ENCODE results near the gene MRPL24. TPM values are rescaled to one million over a fixed set of nuclear protein-coding genes. Genes with fewer than 3 reads are reported as not detected.

The MRPL24 gene
- total and polyA plus RNA-seq, 2 of the 13 experiments (the other 11 are each of a cell fraction or from before 2014, with no cell fraction given): 38.1 to 42.9 TPM

DNA sequence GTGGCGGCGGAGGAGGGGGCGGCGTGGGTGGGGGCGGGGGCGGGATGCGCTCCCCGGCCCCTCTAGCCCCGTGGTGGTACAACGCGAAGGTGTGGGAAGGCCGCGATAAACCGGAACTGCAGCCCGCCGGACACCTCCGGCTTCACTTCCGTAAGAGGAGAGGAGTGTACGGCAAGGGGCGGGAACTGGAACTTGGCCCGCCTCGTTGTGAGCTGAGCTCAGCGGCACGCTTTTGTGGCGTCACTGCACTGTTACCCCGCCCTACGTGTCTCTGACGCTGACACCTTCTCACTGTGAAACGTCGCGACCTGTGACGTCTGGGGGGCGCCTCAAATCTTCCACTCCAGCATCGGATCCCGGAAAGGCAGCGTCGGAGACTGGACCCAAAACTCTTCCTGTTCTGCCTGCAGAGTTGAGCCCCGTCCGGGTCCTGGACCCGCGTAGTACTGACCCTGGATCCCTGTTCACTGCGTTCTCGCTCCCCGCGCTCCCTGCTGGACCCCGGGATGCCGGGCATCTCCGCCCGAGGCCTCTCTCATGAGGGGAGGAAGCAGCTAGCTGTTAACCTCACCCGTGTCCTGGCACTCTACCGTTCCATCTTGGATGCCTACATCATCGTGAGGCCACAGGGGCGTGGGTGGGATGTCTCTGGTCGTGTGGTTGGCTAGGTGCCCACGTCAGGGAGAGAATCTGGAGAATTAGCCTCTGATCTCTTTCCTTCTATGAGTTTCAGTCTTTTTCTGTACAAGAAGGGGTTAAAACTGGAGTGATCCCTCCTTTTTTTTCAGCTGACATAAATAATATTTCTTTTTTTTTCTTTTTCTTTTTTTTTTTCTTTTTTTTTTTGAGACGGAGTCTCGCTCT is 12.1 kb downstream of the MRPL24 start, which contains the start of gene ISG20L2 (continued):
- TF ChIP-seq, protein P1, sequence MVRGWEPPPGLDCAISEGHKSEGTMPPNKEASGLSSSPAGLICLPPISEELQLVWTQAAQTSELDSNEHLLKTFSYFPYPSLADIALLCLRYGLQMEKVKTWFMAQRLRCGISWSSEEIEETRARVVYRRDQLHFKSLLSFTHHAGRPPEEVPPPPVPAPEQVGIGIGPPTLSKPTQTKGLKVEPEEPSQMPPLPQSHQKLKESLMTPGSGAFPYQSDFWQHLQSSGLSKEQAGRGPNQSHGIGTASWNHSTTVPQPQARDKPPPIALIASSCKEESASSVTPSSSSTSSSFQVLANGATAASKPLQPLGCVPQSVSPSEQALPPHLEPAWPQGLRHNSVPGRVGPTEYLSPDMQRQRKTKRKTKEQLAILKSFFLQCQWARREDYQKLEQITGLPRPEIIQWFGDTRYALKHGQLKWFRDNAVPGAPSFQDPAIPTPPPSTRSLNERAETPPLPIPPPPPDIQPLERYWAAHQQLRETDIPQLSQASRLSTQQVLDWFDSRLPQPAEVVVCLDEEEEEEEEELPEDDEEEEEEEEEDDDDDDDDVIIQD (CRISPR knock-in tag; IDR thresholded peaks at IDR 0.05; ENCODE audit: low read depth): no peak
- TF ChIP-seq, protein P2, sequence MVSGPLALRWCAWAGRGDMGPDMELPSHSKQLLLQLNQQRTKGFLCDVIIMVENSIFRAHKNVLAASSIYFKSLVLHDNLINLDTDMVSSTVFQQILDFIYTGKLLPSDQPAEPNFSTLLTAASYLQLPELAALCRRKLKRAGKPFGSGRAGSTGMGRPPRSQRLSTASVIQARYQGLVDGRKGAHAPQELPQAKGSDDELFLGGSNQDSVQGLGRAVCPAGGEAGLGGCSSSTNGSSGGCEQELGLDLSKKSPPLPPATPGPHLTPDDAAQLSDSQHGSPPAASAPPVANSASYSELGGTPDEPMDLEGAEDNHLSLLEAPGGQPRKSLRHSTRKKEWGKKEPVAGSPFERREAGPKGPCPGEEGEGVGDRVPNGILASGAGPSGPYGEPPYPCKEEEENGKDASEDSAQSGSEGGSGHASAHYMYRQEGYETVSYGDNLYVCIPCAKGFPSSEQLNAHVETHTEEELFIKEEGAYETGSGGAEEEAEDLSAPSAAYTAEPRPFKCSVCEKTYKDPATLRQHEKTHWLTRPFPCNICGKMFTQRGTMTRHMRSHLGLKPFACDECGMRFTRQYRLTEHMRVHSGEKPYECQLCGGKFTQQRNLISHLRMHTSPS (CRISPR knock-in tag; IDR thresholded peaks at IDR 0.05; ENCODE audit: low read depth): no peak
- TF ChIP-seq, protein P3, sequence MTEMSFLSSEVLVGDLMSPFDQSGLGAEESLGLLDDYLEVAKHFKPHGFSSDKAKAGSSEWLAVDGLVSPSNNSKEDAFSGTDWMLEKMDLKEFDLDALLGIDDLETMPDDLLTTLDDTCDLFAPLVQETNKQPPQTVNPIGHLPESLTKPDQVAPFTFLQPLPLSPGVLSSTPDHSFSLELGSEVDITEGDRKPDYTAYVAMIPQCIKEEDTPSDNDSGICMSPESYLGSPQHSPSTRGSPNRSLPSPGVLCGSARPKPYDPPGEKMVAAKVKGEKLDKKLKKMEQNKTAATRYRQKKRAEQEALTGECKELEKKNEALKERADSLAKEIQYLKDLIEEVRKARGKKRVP (CRISPR knock-in tag; IDR thresholded peaks at IDR 0.05): no peak
- TF ChIP-seq TAF15 (IDR thresholded peaks at IDR 0.05; ENCODE audit: low read depth, low read length, poor library complexity, severe bottlenecking) (no peak), ZNF138 (CRISPR knock-in tag; IDR thresholded peaks at IDR 0.05; ENCODE audit: low read depth) (no peak), NPAS2 (CRISPR knock-in tag; IDR thresholded peaks at IDR 0.05; ENCODE audit: borderline replicate concordance) (no peak), CBX5 (CRISPR knock-in tag; IDR thresholded peaks at IDR 0.05; ENCODE audit: borderline replicate concordance) (no peak), PRPF4 (IDR thresholded peaks at IDR 0.05; ENCODE audit: low read depth, low read length, poor library complexity, severe bottlenecking) (no peak)
- TF ChIP-seq, protein P4, sequence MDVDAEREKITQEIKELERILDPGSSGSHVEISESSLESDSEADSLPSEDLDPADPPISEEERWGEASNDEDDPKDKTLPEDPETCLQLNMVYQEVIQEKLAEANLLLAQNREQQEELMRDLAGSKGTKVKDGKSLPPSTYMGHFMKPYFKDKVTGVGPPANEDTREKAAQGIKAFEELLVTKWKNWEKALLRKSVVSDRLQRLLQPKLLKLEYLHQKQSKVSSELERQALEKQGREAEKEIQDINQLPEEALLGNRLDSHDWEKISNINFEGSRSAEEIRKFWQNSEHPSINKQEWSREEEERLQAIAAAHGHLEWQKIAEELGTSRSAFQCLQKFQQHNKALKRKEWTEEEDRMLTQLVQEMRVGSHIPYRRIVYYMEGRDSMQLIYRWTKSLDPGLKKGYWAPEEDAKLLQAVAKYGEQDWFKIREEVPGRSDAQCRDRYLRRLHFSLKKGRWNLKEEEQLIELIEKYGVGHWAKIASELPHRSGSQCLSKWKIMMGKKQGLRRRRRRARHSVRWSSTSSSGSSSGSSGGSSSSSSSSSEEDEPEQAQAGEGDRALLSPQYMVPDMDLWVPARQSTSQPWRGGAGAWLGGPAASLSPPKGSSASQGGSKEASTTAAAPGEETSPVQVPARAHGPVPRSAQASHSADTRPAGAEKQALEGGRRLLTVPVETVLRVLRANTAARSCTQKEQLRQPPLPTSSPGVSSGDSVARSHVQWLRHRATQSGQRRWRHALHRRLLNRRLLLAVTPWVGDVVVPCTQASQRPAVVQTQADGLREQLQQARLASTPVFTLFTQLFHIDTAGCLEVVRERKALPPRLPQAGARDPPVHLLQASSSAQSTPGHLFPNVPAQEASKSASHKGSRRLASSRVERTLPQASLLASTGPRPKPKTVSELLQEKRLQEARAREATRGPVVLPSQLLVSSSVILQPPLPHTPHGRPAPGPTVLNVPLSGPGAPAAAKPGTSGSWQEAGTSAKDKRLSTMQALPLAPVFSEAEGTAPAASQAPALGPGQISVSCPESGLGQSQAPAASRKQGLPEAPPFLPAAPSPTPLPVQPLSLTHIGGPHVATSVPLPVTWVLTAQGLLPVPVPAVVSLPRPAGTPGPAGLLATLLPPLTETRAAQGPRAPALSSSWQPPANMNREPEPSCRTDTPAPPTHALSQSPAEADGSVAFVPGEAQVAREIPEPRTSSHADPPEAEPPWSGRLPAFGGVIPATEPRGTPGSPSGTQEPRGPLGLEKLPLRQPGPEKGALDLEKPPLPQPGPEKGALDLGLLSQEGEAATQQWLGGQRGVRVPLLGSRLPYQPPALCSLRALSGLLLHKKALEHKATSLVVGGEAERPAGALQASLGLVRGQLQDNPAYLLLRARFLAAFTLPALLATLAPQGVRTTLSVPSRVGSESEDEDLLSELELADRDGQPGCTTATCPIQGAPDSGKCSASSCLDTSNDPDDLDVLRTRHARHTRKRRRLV (CRISPR knock-in tag; IDR thresholded peaks at IDR 0.05): no peak
- TF ChIP-seq, protein P5, sequence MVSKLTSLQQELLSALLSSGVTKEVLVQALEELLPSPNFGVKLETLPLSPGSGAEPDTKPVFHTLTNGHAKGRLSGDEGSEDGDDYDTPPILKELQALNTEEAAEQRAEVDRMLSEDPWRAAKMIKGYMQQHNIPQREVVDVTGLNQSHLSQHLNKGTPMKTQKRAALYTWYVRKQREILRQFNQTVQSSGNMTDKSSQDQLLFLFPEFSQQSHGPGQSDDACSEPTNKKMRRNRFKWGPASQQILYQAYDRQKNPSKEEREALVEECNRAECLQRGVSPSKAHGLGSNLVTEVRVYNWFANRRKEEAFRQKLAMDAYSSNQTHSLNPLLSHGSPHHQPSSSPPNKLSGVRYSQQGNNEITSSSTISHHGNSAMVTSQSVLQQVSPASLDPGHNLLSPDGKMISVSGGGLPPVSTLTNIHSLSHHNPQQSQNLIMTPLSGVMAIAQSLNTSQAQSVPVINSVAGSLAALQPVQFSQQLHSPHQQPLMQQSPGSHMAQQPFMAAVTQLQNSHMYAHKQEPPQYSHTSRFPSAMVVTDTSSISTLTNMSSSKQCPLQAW (CRISPR knock-in tag; IDR thresholded peaks at IDR 0.05): no peak; the same call in 1 of the 2 replicates

All from HepG2 (cell line).